NT2/D1 (cell line): ENCODE results near the gene PYGO1.

Experiments used
- SUZ12 ChIP-seq: IDR thresholded peaks from 2 replicates; pipeline ENCODE4 v1.6.1; 2011; ENCODE audit not compliant: insufficient read length, insufficient read depth; ENCODE audit errors: extremely low read depth
- ZNF274 ChIP-seq: IDR thresholded peaks from 2 replicates; pipeline ENCODE4 v1.6.1; 2011; ENCODE audit warnings: mild to moderate bottlenecking, low read depth, low read length

DNA sequence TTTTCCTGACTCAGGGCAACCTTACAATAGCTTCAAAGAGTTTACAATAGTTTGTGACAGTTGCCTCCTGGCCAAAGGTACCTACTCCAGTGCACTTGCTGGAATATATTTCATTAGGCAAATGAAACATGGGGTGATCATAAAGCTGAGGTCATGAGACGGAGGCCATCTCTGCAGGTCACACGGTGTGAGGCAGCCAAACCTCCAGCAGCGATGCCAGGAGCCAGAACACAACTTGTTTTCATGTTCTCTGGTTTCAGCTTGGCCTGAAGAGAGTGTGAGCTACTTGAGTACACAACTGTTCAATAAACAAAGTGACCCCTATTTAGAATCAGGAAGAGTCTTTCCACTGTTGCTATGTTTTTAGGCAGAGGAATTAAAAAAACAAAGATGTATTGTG lies 42.7 kb upstream of the PYGO1 start:
- TF ChIP-seq ZNF274: no peak
- no peak for TF ChIP-seq SUZ12
